HepG2 (cell line): ENCODE data around the gene PIEZO2. TPM values are rescaled to one million over a fixed set of nuclear protein-coding genes. Genes with fewer than 3 reads are reported as not detected.
A peak's percentile ranks its signal among the peaks of the same experiment; 100 is the strongest.

Source experiments
- CAMTA2 ChIP-seq: sonication (generic); formaldehyde crosslinking; IDR thresholded peaks from 2 replicates; pipeline ENCODE4 v1.4.0; 2020; ENCODE audit warnings: mild to moderate bottlenecking, missing genetic modification reagents, borderline replicate concordance
- MLLT10 ChIP-seq: sonication (generic); formaldehyde crosslinking; IDR thresholded peaks from 2 replicates; pipeline ENCODE4 v1.4.0; 2020; ENCODE audit warnings: missing genetic modification reagents
- PITX1 ChIP-seq: sonication (generic); formaldehyde crosslinking; IDR thresholded peaks from 2 replicates; pipeline ENCODE4 v1.5.1; 2020; ENCODE audit warnings: mild to moderate bottlenecking, missing genetic modification reagents
- PTBP1 ChIP-seq: fragments of 200-400 bp; formaldehyde crosslinking; IDR thresholded peaks from 2 replicates; pipeline ENCODE4 v1.6.1; 2018; ENCODE audit warnings: low read length, low read depth; ENCODE audit not compliant: poor library complexity, severe bottlenecking
- SNAPC2 ChIP-seq: sonication (generic); formaldehyde crosslinking; IDR thresholded peaks from 2 replicates; pipeline ENCODE4 v1.8.1; 2022; ENCODE audit warnings: mild to moderate bottlenecking, missing genetic modification reagents
- ZNF17 ChIP-seq: sonication (generic); formaldehyde crosslinking; IDR thresholded peaks from 2 replicates; pipeline ENCODE4 v1.5.0; 2020; ENCODE audit warnings: mild to moderate bottlenecking, missing genetic modification reagents
- ZNF235 ChIP-seq: sonication (generic); formaldehyde crosslinking; IDR thresholded peaks from 2 replicates; pipeline ENCODE4 v1.8.1; 2023; ENCODE audit warnings: mild to moderate bottlenecking, missing genetic modification reagents, borderline replicate concordance
- ZNF3 ChIP-seq: IDR thresholded peaks from 2 replicates; pipeline ENCODE4 v1.7.0; 2017; ENCODE audit warnings: inconsistent platforms
- ZNF337 ChIP-seq: sonication (generic); formaldehyde crosslinking; IDR thresholded peaks from 2 replicates; pipeline ENCODE4 v1.5.1; 2020; ENCODE audit warnings: missing genetic modification reagents, low read depth, mild to moderate bottlenecking, borderline replicate concordance
- ZNF788 ChIP-seq: sonication (generic); formaldehyde crosslinking; IDR thresholded peaks from 2 replicates; pipeline ENCODE4 v1.5.0; 2020; ENCODE audit warnings: mild to moderate bottlenecking, missing genetic modification reagents, borderline replicate concordance
- polyA plus RNA-seq, 8 experiments: library from polyadenylated mRNA; depleted of rRNA in 3 of 8; stranded (reverse) in 7 of 8; unstranded in 1 of 8; fragments of >200 nt; fragmentation: Illumina TruSeq in 4 of 8; extraction: Trizol in 4 of 8; gene quantifications; 2 replicates each; pipeline versions ENCODE4 v1.2.1 to v1.2.3, GENCODE V29; 2011 to 2016; ENCODE audit warnings: low read depth in 4 of 8, missing spikeins in 1 of 8, mixed read lengths in 1 of 8; ENCODE audit not compliant: insufficient read depth in 1 of 8
- total RNA-seq, 5 experiments: library from RNA; depleted of rRNA; stranded (reverse); fragments of >200 nt; fragmentation: Illumina TruSeq; extraction: Trizol; gene quantifications; 2 replicates each; pipeline ENCODE4 v1.2.3, GENCODE V29; 2016; ENCODE audit warnings: low read depth in 1 of 5
- TF ChIP-seq, protein P1 (sequence below): sonication (generic); formaldehyde crosslinking; IDR thresholded peaks from 2 replicates; pipeline ENCODE4 v1.5.1; 2020; ENCODE audit warnings: missing genetic modification reagents, mild to moderate bottlenecking, borderline replicate concordance
- TF ChIP-seq, protein P2 (sequence below): sonication (generic); formaldehyde crosslinking; IDR thresholded peaks from 2 replicates; pipeline ENCODE4 v1.5.0; 2020; ENCODE audit warnings: mild to moderate bottlenecking, missing genetic modification reagents, borderline replicate concordance
- TF ChIP-seq, protein P3 (sequence below): sonication (generic); formaldehyde crosslinking; IDR thresholded peaks from 2 replicates; pipeline ENCODE4 v1.5.0; 2020; ENCODE audit warnings: mild to moderate bottlenecking, missing genetic modification reagents
- TF ChIP-seq, protein P4 (sequence below): sonication (generic); formaldehyde crosslinking; conservative IDR thresholded peaks from 2 replicates; pipeline ENCODE4 v1.4.0; 2020; ENCODE audit warnings: missing genetic modification reagents
- TF ChIP-seq, protein P5 (sequence below): sonication (generic); formaldehyde crosslinking; IDR thresholded peaks from 2 replicates; pipeline ENCODE4 v1.5.1; 2020; ENCODE audit warnings: mild to moderate bottlenecking, missing genetic modification reagents
- TF ChIP-seq, protein P6 (sequence below): sonication (generic); formaldehyde crosslinking; IDR thresholded peaks from 2 replicates; pipeline ENCODE4 v1.8.0; 2022; ENCODE audit warnings: low read depth, missing genetic modification reagents

Gene PIEZO2
- total and polyA plus RNA-seq, 2 of the 13 experiments (the other 11 are each of a cell fraction or from before 2014, with no cell fraction given): 15.2 to 27.2 TPM

DNA sequence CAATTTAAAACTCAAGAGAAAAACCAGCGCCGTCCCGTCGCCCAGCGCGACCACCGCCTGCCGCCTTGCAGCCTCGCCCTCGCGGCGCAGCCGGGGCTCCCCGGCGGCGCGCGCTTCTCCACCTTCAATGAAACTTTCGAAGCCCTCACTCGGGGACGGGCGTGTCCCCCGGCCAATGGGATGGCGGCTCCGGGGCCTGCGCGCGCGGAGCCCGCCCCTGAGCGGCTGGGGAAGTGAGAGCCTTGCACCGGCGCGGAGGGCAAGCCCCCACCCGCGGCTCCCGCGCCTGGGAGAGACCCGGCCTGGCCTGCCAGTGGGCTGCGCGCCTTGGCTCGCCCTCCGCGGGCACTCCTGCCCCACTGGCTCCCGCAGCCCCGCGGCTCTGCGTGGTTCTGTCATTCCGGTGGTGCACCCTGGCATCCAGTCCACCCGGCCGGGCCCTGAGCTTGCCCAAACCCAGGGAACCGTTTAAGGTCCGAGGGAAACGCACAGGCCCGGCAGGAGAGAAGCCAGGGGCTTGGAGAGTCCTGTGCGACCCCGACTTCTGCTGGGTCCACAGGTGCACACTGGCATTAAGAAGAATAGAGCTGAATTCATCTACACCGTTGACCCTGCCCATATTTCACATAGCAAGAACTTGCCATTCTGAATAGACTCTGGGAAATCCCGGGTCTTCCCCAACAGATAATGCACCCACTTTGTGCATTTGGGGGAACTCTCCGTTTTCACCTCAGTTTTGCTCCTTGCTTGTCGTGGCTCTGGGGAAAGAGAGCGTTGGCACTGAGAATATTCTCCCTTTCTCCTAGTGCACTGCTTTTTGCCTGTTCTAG lies at the start of gene PIEZO2 (continued):
- TF ChIP-seq, protein P1, sequence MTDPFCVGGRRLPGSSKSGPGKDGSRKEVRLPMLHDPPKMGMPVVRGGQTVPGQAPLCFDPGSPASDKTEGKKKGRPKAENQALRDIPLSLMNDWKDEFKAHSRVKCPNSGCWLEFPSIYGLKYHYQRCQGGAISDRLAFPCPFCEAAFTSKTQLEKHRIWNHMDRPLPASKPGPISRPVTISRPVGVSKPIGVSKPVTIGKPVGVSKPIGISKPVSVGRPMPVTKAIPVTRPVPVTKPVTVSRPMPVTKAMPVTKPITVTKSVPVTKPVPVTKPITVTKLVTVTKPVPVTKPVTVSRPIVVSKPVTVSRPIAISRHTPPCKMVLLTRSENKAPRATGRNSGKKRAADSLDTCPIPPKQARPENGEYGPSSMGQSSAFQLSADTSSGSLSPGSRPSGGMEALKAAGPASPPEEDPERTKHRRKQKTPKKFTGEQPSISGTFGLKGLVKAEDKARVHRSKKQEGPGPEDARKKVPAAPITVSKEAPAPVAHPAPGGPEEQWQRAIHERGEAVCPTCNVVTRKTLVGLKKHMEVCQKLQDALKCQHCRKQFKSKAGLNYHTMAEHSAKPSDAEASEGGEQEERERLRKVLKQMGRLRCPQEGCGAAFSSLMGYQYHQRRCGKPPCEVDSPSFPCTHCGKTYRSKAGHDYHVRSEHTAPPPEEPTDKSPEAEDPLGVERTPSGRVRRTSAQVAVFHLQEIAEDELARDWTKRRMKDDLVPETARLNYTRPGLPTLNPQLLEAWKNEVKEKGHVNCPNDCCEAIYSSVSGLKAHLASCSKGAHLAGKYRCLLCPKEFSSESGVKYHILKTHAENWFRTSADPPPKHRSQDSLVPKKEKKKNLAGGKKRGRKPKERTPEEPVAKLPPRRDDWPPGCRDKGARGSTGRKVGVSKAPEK (CRISPR knock-in tag): no peak
- TF ChIP-seq CAMTA2 (no peak), PTBP1 (no peak), PITX1 (CRISPR knock-in tag) (no peak), ZNF337 (no peak), ZNF3 (no peak), MLLT10 (CRISPR knock-in tag) (no peak), ZNF235 (CRISPR knock-in tag) (no peak), ZNF17 (CRISPR knock-in tag) (no peak), ZNF788 (peak; percentile 25; the same call in 1 of the 2 replicates), SNAPC2 (CRISPR knock-in tag) (0 out of 2 replicates have a peak, but pooled peaks have one; percentile 24)
- TF ChIP-seq, protein P2, sequence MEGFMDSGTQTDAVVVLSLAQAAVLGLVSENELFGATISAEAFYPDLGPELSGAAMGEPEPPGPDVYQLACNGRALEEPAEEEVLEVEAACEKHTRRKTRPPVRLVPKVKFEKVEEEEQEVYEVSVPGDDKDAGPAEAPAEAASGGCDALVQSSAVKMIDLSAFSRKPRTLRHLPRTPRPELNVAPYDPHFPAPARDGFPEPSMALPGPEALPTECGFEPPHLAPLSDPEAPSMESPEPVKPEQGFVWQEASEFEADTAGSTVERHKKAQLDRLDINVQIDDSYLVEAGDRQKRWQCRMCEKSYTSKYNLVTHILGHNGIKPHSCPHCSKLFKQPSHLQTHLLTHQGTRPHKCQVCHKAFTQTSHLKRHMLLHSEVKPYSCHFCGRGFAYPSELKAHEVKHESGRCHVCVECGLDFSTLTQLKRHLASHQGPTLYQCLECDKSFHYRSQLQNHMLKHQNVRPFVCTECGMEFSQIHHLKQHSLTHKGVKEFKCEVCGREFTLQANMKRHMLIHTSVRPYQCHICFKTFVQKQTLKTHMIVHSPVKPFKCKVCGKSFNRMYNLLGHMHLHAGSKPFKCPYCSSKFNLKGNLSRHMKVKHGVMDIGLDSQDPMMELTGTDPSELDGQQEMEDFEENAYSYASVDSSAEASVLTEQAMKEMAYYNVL (CRISPR knock-in tag): no peak
- TF ChIP-seq, protein P3, sequence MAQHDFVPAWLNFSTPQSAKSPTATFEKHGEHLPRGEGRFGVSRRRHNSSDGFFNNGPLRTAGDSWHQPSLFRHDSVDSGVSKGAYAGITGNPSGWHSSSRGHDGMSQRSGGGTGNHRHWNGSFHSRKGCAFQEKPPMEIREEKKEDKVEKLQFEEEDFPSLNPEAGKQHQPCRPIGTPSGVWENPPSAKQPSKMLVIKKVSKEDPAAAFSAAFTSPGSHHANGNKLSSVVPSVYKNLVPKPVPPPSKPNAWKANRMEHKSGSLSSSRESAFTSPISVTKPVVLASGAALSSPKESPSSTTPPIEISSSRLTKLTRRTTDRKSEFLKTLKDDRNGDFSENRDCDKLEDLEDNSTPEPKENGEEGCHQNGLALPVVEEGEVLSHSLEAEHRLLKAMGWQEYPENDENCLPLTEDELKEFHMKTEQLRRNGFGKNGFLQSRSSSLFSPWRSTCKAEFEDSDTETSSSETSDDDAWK (CRISPR knock-in tag): no peak
- TF ChIP-seq, protein P4, sequence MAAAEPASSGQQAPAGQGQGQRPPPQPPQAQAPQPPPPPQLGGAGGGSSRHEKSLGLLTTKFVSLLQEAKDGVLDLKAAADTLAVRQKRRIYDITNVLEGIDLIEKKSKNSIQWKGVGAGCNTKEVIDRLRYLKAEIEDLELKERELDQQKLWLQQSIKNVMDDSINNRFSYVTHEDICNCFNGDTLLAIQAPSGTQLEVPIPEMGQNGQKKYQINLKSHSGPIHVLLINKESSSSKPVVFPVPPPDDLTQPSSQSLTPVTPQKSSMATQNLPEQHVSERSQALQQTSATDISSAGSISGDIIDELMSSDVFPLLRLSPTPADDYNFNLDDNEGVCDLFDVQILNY: peak; percentile 69
- TF ChIP-seq, protein P5, sequence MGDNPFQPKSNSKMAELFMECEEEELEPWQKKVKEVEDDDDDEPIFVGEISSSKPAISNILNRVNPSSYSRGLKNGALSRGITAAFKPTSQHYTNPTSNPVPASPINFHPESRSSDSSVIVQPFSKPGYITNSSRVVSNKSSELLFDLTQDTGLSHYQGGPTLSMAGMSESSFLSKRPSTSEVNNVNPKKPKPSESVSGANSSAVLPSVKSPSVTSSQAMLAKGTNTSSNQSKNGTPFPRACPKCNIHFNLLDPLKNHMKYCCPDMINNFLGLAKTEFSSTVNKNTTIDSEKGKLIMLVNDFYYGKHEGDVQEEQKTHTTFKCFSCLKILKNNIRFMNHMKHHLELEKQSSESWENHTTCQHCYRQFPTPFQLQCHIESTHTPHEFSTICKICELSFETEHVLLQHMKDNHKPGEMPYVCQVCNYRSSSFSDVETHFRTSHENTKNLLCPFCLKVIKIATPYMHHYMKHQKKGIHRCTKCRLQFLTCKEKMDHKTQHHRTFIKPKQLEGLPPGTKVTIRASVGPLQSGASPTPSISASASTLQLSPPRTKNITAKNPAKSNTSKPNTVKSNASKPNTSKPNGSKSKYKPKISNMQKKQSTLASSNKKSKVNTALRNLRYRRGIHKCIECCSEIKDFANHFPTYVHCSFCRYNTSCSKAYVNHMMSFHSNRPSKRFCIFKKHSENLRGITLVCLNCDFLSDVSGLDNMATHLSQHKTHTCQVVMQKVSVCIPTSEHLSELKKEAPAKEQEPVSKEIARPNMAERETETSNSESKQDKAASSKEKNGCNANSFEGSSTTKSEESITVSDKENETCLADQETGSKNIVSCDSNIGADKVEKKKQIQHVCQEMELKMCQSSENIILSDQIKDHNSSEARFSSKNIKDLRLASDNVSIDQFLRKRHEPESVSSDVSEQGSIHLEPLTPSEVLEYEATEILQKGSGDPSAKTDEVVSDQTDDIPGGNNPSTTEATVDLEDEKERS (CRISPR knock-in tag): no peak
- TF ChIP-seq, protein P6, sequence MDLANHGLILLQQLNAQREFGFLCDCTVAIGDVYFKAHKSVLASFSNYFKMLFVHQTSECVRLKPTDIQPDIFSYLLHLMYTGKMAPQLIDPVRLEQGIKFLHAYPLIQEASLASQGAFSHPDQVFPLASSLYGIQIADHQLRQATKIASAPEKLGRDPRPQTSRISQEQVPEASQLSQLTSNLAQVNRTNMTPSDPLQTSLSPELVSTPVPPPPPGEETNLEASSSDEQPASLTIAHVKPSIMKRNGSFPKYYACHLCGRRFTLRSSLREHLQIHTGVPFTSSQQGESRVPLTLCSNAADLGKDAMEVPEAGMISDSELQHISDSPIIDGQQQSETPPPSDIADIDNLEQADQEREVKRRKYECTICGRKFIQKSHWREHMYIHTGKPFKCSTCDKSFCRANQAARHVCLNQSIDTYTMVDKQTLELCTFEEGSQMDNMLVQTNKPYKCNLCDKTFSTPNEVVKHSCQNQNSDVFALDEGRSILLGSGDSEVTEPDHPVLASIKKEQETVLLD (CRISPR knock-in tag): no peak
